GM18858 (cell line): ENCODE measurements around the gene SRGAP1.
"Not testable (repeated sequence)": the region's sequence is repeated elsewhere in the genome, so short reads cannot be mapped to it uniquely, and the experiment has no call there.

ENCODE experiments used
- ATAC-seq: cut with Tn5 transposase; IDR thresholded peaks from one replicate; pipeline ENCODE4 v1.9.1; 2021; ENCODE audit not compliant: unreplicated experiment

The SRGAP1 gene

GRCh38 chr12:64034056-64034455 is 189.6 kb downstream of the SRGAP1 start:
- not testable (repeated sequence) for ATAC-seq

GRCh38 chr12:64034901-64035576 is 190.5 kb downstream of the SRGAP1 start:
- no peak for ATAC-seq

GRCh38 chr12:64036414-64036813 is 191.9 kb downstream of the SRGAP1 start:
- ATAC-seq, result no peak

- no peak for ATAC-seq
Observed at GRCh38 chr12:64039281-64039871, 194.9 kb downstream of the SRGAP1 start.

- ATAC-seq, result no peak
Observed at GRCh38 chr12:64042911-64043310, 198.4 kb downstream of the SRGAP1 start.

GRCh38 chr12:64044191-64044590 is 199.7 kb downstream of the SRGAP1 start:
- no peak for ATAC-seq

- ATAC-seq, result no peak
Observed at GRCh38 chr12:64051057-64051456, 206.6 kb downstream of the SRGAP1 start.

- ATAC-seq, result no peak
Observed at GRCh38 chr12:64053117-64053516, 208.6 kb downstream of the SRGAP1 start.

GRCh38 chr12:64054079-64054520 is 209.6 kb downstream of the SRGAP1 start:
- ATAC-seq, result no peak

GRCh38 chr12:64056741-64057140 is 212.2 kb downstream of the SRGAP1 start:
- no peak for ATAC-seq

- ATAC-seq, result no peak
Observed at GRCh38 chr12:64057706-64058105, 213.2 kb downstream of the SRGAP1 start.

- no peak for ATAC-seq
Observed at GRCh38 chr12:64058541-64059265, 214.2 kb downstream of the SRGAP1 start.

GRCh38 chr12:64059685-64060084 is 215.2 kb downstream of the SRGAP1 start:
- no peak for ATAC-seq

- ATAC-seq, result no peak
Observed at GRCh38 chr12:64061868-64062375, 217.4 kb downstream of the SRGAP1 start.

GRCh38 chr12:64063121-64063520 is 218.6 kb downstream of the SRGAP1 start:
- no peak for ATAC-seq

- ATAC-seq, result no peak
Observed at GRCh38 chr12:64064240-64064639, 219.7 kb downstream of the SRGAP1 start.

GRCh38 chr12:64064706-64065105 is 220.2 kb downstream of the SRGAP1 start:
- ATAC-seq, result no peak

GRCh38 chr12:64065881-64066451 is 221.5 kb downstream of the SRGAP1 start:
- ATAC-seq, result no peak

GRCh38 chr12:64066776-64067175 is 222.3 kb downstream of the SRGAP1 start:
- no peak for ATAC-seq

GRCh38 chr12:64070454-64070853 is 226.0 kb downstream of the SRGAP1 start:
- no peak for ATAC-seq

GRCh38 chr12:64072916-64073575 is 228.5 kb downstream of the SRGAP1 start:
- no peak for ATAC-seq
